Coronary artery (tissue), 2 donors: ENCODE measurements around the gene ARID1B.

Experiments used
- DNase-seq: peaks from one replicate; pipeline ENCODE4 v3.0.0-alpha.2; 2017; ENCODE audit warnings: low spot score
- H3K27ac ChIP-seq, 2 donors: fragments of 200-600 bp; sonication (generic); one replicate each; pipeline ENCODE4 v1.5.1; 2016 to 2019
- H3K4me3 ChIP-seq: fragments of 200-600 bp; sonication (generic); 2 replicates; pipeline ENCODE4 v1.5.1; 2016; ENCODE audit warnings: mild to moderate bottlenecking, moderate library complexity
- CTCF ChIP-seq: fragments of 200-600 bp; sonication (generic); IDR thresholded peaks from one replicate; pipeline ENCODE4 v1.5.1; 2019; ENCODE audit warnings: antibody characterized with exemption

Gene ARID1B

GRCh38 chr6:157253699-157254098, 476.5 kb downstream of the ARID1B start:
- no peak for TF ChIP-seq CTCF
- H3K4me3 ChIP-seq: no peak overlapping the region
- no peak overlapping the region for H3K27ac ChIP-seq
- DNase-seq: no peak

GRCh38 chr6:157254538-157254937, 477.4 kb downstream of the ARID1B start:
- Histone ChIP-seq H3K27ac (no peak overlapping the region), H3K4me3 (no peak overlapping the region)
- DNase-seq: no peak
- TF ChIP-seq CTCF: no peak

GRCh38 chr6:157255079-157255478, 477.9 kb downstream of the ARID1B start:
- no peak for DNase-seq
- no peak for TF ChIP-seq CTCF
- H3K27ac ChIP-seq: no peak overlapping the region
- H3K4me3 ChIP-seq: no peak overlapping the region

GRCh38 chr6:157258878-157259277, 481.7 kb downstream of the ARID1B start:
- Histone ChIP-seq H3K27ac (no peak overlapping the region), H3K4me3 (no peak overlapping the region)
- DNase-seq: no peak
- TF ChIP-seq CTCF: no peak

GRCh38 chr6:157259443-157259842, 482.3 kb downstream of the ARID1B start:
- no peak for DNase-seq
- H3K27ac ChIP-seq: no peak overlapping the region
- TF ChIP-seq CTCF: no peak

More at GRCh38 chr6:157259443-157259842, 482.3 kb downstream of the ARID1B start:
- H3K4me3 ChIP-seq: no peak overlapping the region
